ENCODE measurements around the gene MCU. TPM values are rescaled to one million over a fixed set of nuclear protein-coding genes. Genes with fewer than 3 reads are reported as not detected.

MCU gene
- total and polyA plus RNA-seq, 2 of the 8 experiments (the other 6 are each of a cell fraction or from before 2014, with no cell fraction given), result 51.6 to 62.2 TPM

DNA sequence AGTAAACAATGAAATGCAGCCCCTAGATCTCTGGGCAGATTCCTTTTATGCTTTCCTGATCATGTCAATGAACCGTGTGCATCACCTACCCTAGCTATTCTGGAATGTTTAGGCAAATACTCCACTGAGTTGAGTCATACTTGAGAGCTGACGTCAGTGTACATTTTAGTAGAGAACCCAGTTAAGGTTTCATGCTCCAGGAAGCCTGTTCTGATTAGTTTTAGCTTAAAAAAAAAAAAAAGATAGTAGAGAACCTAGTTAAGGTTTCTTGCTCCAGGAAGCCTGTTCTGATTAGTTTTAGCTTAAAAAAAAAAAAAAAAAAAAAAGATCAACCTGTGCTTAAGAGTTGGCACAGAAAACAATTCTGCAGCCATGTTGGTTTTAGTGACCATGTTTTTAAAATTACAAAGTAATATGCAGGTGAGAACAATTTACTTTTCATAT, 3.7 kb upstream of the MCU start (continued):
- TF ChIP-seq, protein P1, sequence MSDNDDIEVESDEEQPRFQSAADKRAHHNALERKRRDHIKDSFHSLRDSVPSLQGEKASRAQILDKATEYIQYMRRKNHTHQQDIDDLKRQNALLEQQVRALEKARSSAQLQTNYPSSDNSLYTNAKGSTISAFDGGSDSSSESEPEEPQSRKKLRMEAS (IDR thresholded peaks at IDR 0.05), result no peak
- TF ChIP-seq, protein P2, sequence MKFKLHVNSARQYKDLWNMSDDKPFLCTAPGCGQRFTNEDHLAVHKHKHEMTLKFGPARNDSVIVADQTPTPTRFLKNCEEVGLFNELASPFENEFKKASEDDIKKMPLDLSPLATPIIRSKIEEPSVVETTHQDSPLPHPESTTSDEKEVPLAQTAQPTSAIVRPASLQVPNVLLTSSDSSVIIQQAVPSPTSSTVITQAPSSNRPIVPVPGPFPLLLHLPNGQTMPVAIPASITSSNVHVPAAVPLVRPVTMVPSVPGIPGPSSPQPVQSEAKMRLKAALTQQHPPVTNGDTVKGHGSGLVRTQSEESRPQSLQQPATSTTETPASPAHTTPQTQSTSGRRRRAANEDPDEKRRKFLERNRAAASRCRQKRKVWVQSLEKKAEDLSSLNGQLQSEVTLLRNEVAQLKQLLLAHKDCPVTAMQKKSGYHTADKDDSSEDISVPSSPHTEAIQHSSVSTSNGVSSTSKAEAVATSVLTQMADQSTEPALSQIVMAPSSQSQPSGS (IDR thresholded peaks at IDR 0.05; ENCODE audit: low read length), result no peak
- TF ChIP-seq CBX5 (IDR thresholded peaks at IDR 0.05; ENCODE audit: low read depth, low read length) (no peak), TAF1 (IDR thresholded peaks at IDR 0.05; ENCODE audit: low read depth, low read length) (no peak), POU5F1 (IDR thresholded peaks at IDR 0.05; ENCODE audit: low read depth, low read length) (no peak)
- TF ChIP-seq, protein P3, sequence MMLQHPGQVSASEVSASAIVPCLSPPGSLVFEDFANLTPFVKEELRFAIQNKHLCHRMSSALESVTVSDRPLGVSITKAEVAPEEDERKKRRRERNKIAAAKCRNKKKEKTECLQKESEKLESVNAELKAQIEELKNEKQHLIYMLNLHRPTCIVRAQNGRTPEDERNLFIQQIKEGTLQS (IDR thresholded peaks at IDR 0.05; ENCODE audit: insufficient read depth, low read depth, low read length), result no peak
